Measurements from ENCODE around the gene NOL9.

GRCh38 chr1:6508154-6508815, 46.0 kb downstream of the NOL9 start:
- no peak for TF ChIP-seq CTCF (conservative IDR thresholded peaks at IDR 0.05)
- TF ChIP-seq ZFX (IDR thresholded peaks at IDR 0.05) = no peak
